SK-N-SH (cell line): ENCODE data around the gene EIF4G1. TPM values are rescaled to one million over a fixed set of nuclear protein-coding genes. Genes with fewer than 3 reads are reported as not detected.

Experiments
- CTCF ChIA-PET: fragments of 300-600, 350-600 bp; formaldehyde crosslinking; extraction: SDS; loops from one replicate; lab custom pipeline; 2021; lab: Yijun Ruan, JAX
- POLR2A ChIA-PET: fragments of 350-600 bp; sonication (Branson Sonifier 250); formaldehyde crosslinking; extraction: SDS; loops from one replicate; lab custom pipeline; 2020; ENCODE audit warnings: antibody characterized with exemption, inconsistent platforms; lab: Yijun Ruan, JAX
- DNase-seq: peaks from one replicate; pipeline ENCODE4 v3.0.0; 2012
- H2AFZ ChIP-seq: fragments of 200-600 bp; sonication (generic); 2 replicates; pipeline ENCODE4 v1.8.1; 2016; ENCODE audit warnings: antibody characterized with exemption, mild to moderate bottlenecking, low read depth
- H3F3A ChIP-seq: fragments of 200-600 bp; sonication (generic); replicated peaks from 2 replicates; pipeline ENCODE3; 2016; ENCODE audit warnings: antibody characterized with exemption, mild to moderate bottlenecking; ENCODE audit not compliant: insufficient read depth
- H3K27ac ChIP-seq, 2 experiments: fragments of 200-500 bp in 1 of 2; fragments of 200-600 bp in 1 of 2; sonication (Bioruptor generic) in 1 of 2; sonication (generic), shearing (Covaris generic) in 1 of 2; 2 replicates each; pipeline versions ENCODE4 v1.5.1 to v1.6.1; 2014 to 2016; ENCODE audit warnings: low read depth in 2 of 2, inconsistent platforms in 1 of 2, low read length in 1 of 2, mild to moderate bottlenecking in 1 of 2, mixed read lengths in 1 of 2
- H3K27me3 ChIP-seq: fragments of 200-600 bp; sonication (generic), shearing (Covaris generic); 2 replicates; pipeline ENCODE4 v1.6.1; 2016; ENCODE audit warnings: mixed run types; ENCODE audit not compliant: insufficient read depth
- H3K36me3 ChIP-seq, 2 experiments: fragments of 200-500 bp in 1 of 2; fragments of 200-600 bp in 1 of 2; sonication (Bioruptor generic) in 1 of 2; sonication (generic) in 1 of 2; replicated peaks in 1 of 2; 2 replicates each; pipeline versions ENCODE3 to v1.5.1; 2014 to 2016; ENCODE audit warnings: low read length in 1 of 2, mild to moderate bottlenecking in 1 of 2; ENCODE audit not compliant: insufficient read depth in 2 of 2, control insufficient read depth in 1 of 2
- H3K4me1 ChIP-seq, 2 experiments: fragments of 200-500 bp in 1 of 2; fragments of 200-600 bp in 1 of 2; sonication (Bioruptor generic) in 1 of 2; sonication (generic), shearing (Covaris generic) in 1 of 2; 2 replicates each; pipeline versions ENCODE4 v1.5.1 to v1.6.1; 2014 to 2016; ENCODE audit warnings: low read depth in 1 of 2, low read length in 1 of 2, mixed run types in 1 of 2; ENCODE audit not compliant: insufficient read depth in 2 of 2, control insufficient read depth in 1 of 2
- H3K4me2 ChIP-seq: fragments of 200-600 bp; sonication (generic), shearing (Covaris generic); 2 replicates; pipeline ENCODE4 v1.6.1; 2017; ENCODE audit warnings: mixed run types
- H3K4me3 ChIP-seq, 2 experiments: fragments of 200-500 bp in 1 of 2; fragments of 200-600 bp in 1 of 2; sonication (Bioruptor generic) in 1 of 2; sonication (generic), shearing (Covaris generic) in 1 of 2; 2 replicates each; pipeline versions ENCODE4 v1.5.1 to v1.8.1; 2014 to 2016; ENCODE audit warnings: low read depth in 2 of 2, inconsistent platforms in 1 of 2, low read length in 1 of 2, mild to moderate bottlenecking in 1 of 2, mixed read lengths in 1 of 2, moderate library complexity in 1 of 2
- H3K79me2 ChIP-seq: fragments of 200-600 bp; sonication (generic); 2 replicates; pipeline ENCODE4 v1.8.1; 2017; ENCODE audit warnings: mild to moderate bottlenecking; ENCODE audit not compliant: insufficient read depth
- H3K9ac ChIP-seq: fragments of 200-600 bp; sonication (generic); 2 replicates; pipeline ENCODE4 v1.6.1; 2017; ENCODE audit warnings: mixed run types
- H3K9me2 ChIP-seq: fragments of 200-600 bp; sonication (generic); 2 replicates; pipeline ENCODE4 v1.6.1; 2017; ENCODE audit warnings: mixed run types
- H3K9me3 ChIP-seq: fragments of 200-600 bp; sonication (generic); 2 replicates; pipeline ENCODE4 v1.6.1; 2017; ENCODE audit warnings: mixed run types, mild to moderate bottlenecking, moderate library complexity
- H4K20me1 ChIP-seq: fragments of 200-600 bp; sonication (generic); 2 replicates; pipeline ENCODE4 v1.6.1; 2017; ENCODE audit warnings: mild to moderate bottlenecking, mixed run types; ENCODE audit not compliant: insufficient read depth
- CHD2 ChIP-seq: fragments of 150-350 bp; IDR thresholded peaks from 2 replicates; pipeline ENCODE4 v1.6.1; 2018; ENCODE audit warnings: low read length; ENCODE audit not compliant: partially characterized antibody
- CTCF ChIP-seq: fragments of 200-600 bp; sonication (generic); IDR thresholded peaks from 2 replicates; pipeline ENCODE4 v1.6.1; 2017; ENCODE audit warnings: antibody characterized with exemption, mild to moderate bottlenecking, moderate library complexity
- ELF1 ChIP-seq: IDR thresholded peaks from 2 replicates; pipeline ENCODE4 v1.4.0; 2012
- FOSL2 ChIP-seq: IDR thresholded peaks from 2 replicates; pipeline ENCODE4 v1.4.0; 2012; ENCODE audit warnings: low read depth, mild to moderate bottlenecking, moderate library complexity, borderline replicate concordance
- FOXJ3 ChIP-seq: sonication (generic); formaldehyde crosslinking; IDR thresholded peaks from 2 replicates; pipeline ENCODE4 v1.5.1; 2020; ENCODE audit warnings: mild to moderate bottlenecking, missing genetic modification reagents
- GABPA ChIP-seq: IDR thresholded peaks from 2 replicates; pipeline ENCODE4 v1.4.0; 2012; ENCODE audit warnings: low read depth, mild to moderate bottlenecking
- GATA2 ChIP-seq: sonication (generic); formaldehyde crosslinking; IDR thresholded peaks from 2 replicates; pipeline ENCODE4 v1.5.0; 2020; ENCODE audit warnings: mild to moderate bottlenecking, missing genetic modification reagents
- MAX ChIP-seq: IDR thresholded peaks from 2 replicates; pipeline ENCODE4 v1.4.0; 2012; ENCODE audit warnings: low read depth
- MEF2A ChIP-seq: IDR thresholded peaks from 2 replicates; pipeline ENCODE4 v1.4.0; 2012; ENCODE audit warnings: low read depth, borderline replicate concordance
- MXI1 ChIP-seq: IDR thresholded peaks from 2 replicates; pipeline ENCODE4 v1.6.1; 2012; ENCODE audit warnings: mild to moderate bottlenecking, low read depth, low read length, improper control_type of control experiment
- NFIC ChIP-seq: IDR thresholded peaks from 2 replicates; pipeline ENCODE4 v1.4.0; 2012; ENCODE audit warnings: borderline replicate concordance
- POLR2AphosphoS5 ChIP-seq: IDR thresholded peaks from 2 replicates; pipeline ENCODE4 v1.6.1; 2012; ENCODE audit warnings: low read depth, low read length
- RAD21 ChIP-seq: IDR thresholded peaks from 2 replicates; pipeline ENCODE4 v1.6.1; 2012; ENCODE audit warnings: mild to moderate bottlenecking, low read length
- RCOR1 ChIP-seq: fragments of 150-350 bp; IDR thresholded peaks from 2 replicates; pipeline ENCODE4 v1.6.1; 2017; ENCODE audit warnings: antibody characterized with exemption, low read length
- SIN3A ChIP-seq: IDR thresholded peaks from 2 replicates; pipeline ENCODE4 v1.6.1; 2012; ENCODE audit warnings: low read depth, mild to moderate bottlenecking, low read length, moderate library complexity, borderline replicate concordance
- SMC3 ChIP-seq: IDR thresholded peaks from 2 replicates; pipeline ENCODE4 v1.6.1; 2012; ENCODE audit warnings: low read depth, low read length, improper control_type of control experiment
- TEAD4 ChIP-seq: IDR thresholded peaks from 2 replicates; pipeline ENCODE4 v1.4.0; 2012; ENCODE audit warnings: mild to moderate bottlenecking, borderline replicate concordance; ENCODE audit not compliant: insufficient read depth
- USF1 ChIP-seq: IDR thresholded peaks from 2 replicates; pipeline ENCODE4 v1.4.0; 2012; ENCODE audit warnings: low read depth, borderline replicate concordance
- YY1 ChIP-seq: IDR thresholded peaks from 2 replicates; pipeline ENCODE4 v1.4.0; 2012; ENCODE audit warnings: low read depth, mild to moderate bottlenecking
- WGBS: methylation state at CpG from one replicate; pipeline ENCODE4 v1.1.6; 2017; ENCODE audit warnings: low lambda C conversion rate; 5-methylcytosine and 5-hydroxymethylcytosine counted together
- polyA plus RNA-seq, 3 experiments: library from polyadenylated mRNA; depleted of rRNA; stranded (reverse); fragments of >200 nt; gene quantifications; 2 replicates each; pipeline ENCODE4 v1.2.3, GENCODE V29; 2012
- TF ChIP-seq, protein P1 (sequence below): IDR thresholded peaks from 2 replicates; pipeline ENCODE4; 2012

Gene EIF4G1
- polyA plus RNA-seq, 1 of the 3 experiments (the other 2 are of a cell fraction) = 262 TPM

- Histone ChIP-seq H3K4me1 (peaks cover 0 to 5% of the 10 kb centered on the region in 2 experiments; a peak in 1 of 4 replicates), H4K20me1 (0 out of 2 replicates have a peak, but pooled peaks cover 5% of the 10 kb centered on the region), H3K27me3 (no peaks in the 10 kb centered on the region), H3K9me2 (no peaks in the 10 kb centered on the region), H3K9me3 (no peaks in the 10 kb centered on the region), H3K36me3 (peaks cover 3 to 37% of the 10 kb centered on the region in 2 experiments), H3F3A (peaks cover 4% of the 10 kb centered on the region), H3K9ac (no peak overlapping the region), H2AFZ (no peak overlapping the region), H3K4me3 (no peak overlapping the region), H3K79me2 (peaks cover 24% of the 10 kb centered on the region), H3K4me2 (no peak overlapping the region), H3K27ac (no peak overlapping the region)
- ChIA-PET CTCF (interaction anchor here (1.0 to 5.3 kb wide), 6 partner anchors 8 to 95 kb away, joined by 3 to 42 read pairs (median 3); partner anchors contain the start of genes EEF1AKMT4 and FAM131A), POLR2A (interaction anchor here (0.9 to 1.5 kb wide), 3 partner anchors 7 to 16 kb away, joined by 3 to 4 read pairs (median 4); partner anchors contain the start of gene FAM131A)
- TF ChIP-seq ELF1 (no peak), FOXJ3 (no peak), MEF2A (no peak), SIN3A (no peak), GATA2 (CRISPR knock-in tag) (no peak), NFIC (no peak), GABPA (no peak), RAD21 (no peak), POLR2AphosphoS5 (no peak), RCOR1 (no peak), YY1 (no peak), FOSL2 (no peak), SMC3 (no peak), TEAD4 (no peak), MAX (no peak), CHD2 (no peak)
- no peak for DNase-seq
- 86% methylated on average over 1 of the region's 24 CpGs for WGBS
Measured at GRCh38 chr3:184344579-184345316, 30.3 kb downstream of the EIF4G1 start.

GRCh38 chr3:184345317-184346144, 31.1 kb downstream of the EIF4G1 start:
- peaks cover 3 to 37% of the 10 kb centered on the region in 2 experiments for H3K36me3 ChIP-seq
- 77% methylated on average over 9 of the region's 14 CpGs for WGBS
- H3K79me2 ChIP-seq = peaks cover 16% of the 10 kb centered on the region; the same call in 1 of the 2 replicates
- peak; percentile 73 for DNase-seq
- H3K9me2 ChIP-seq = no peaks in the 10 kb centered on the region
- no peak overlapping the region for H2AFZ ChIP-seq
- peaks cover 4% of the 10 kb centered on the region for H3F3A ChIP-seq
- ChIA-PET POLR2A (interaction anchor here (0.9 to 3.0 kb wide), 3 partner anchors 8 to 16 kb away, joined by 4 to 11 read pairs (median 4); partner anchors contain the start of genes CLCN2, FAM131A and POLR2H), CTCF (interaction anchor here (1.0 to 5.3 kb wide), 6 partner anchors 8 to 96 kb away, joined by 3 to 42 read pairs (median 3); partner anchors contain the start of genes EEF1AKMT4 and FAM131A)
- H3K4me1 ChIP-seq = peaks cover 0 to under 1% of the 10 kb centered on the region in 2 experiments; a peak in 2 of 4 replicates
- H3K9ac ChIP-seq = no peak overlapping the region
- no peaks in the 10 kb centered on the region for H3K27me3 ChIP-seq
- no peaks in the 10 kb centered on the region for H3K9me3 ChIP-seq
- H3K4me3 ChIP-seq = no peak overlapping the region
- 0 out of 2 replicates have a peak, but pooled peaks cover 5% of the 10 kb centered on the region for H4K20me1 ChIP-seq
- TF ChIP-seq MXI1 (0 out of 2 replicates have a peak, but pooled peaks have one; percentile 26), FOXJ3 (no peak), USF1 (peak; percentile 40; the same call in 1 of the 2 replicates), CTCF (peak; percentile 54), GABPA (no peak), FOSL2 (no peak)
- TF ChIP-seq, protein P1, sequence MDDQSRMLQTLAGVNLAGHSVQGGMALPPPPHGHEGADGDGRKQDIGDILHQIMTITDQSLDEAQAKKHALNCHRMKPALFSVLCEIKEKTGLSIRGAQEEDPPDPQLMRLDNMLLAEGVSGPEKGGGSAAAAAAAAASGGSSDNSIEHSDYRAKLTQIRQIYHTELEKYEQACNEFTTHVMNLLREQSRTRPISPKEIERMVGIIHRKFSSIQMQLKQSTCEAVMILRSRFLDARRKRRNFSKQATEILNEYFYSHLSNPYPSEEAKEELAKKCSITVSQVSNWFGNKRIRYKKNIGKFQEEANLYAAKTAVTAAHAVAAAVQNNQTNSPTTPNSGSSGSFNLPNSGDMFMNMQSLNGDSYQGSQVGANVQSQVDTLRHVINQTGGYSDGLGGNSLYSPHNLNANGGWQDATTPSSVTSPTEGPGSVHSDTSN = peak; percentile 71
- H3K4me2 ChIP-seq = no peak overlapping the region
- no peak overlapping the region for H3K27ac ChIP-seq
